Right lobe of liver (tissue), 6 donors: ENCODE measurements around the gene LIF. TPM values are rescaled to one million over a fixed set of nuclear protein-coding genes. Genes with fewer than 3 reads are reported as not detected.
"Not testable (repeated sequence)": the region's sequence is repeated elsewhere in the genome, so short reads cannot be mapped to it uniquely, and the experiment has no call there.

Experiments
- ATAC-seq, 4 donors: fragments of 200-7000 bp; cut with Tn5 transposase; one replicate each; pipeline ENCODE4 v1.9.1; 2020; ENCODE audit warnings: mild to moderate bottlenecking in 4 of 4, moderate library complexity in 4 of 4
- DNase-seq, 3 donors: peaks; one replicate each; pipeline ENCODE4 v3.0.0-alpha.2; 2020
- H3K27ac ChIP-seq, 3 donors: fragments of 200-600 bp; one replicate each; pipeline ENCODE4 v1.8.0; 2022
- H3K27me3 ChIP-seq, 2 donors: fragments of 200-600 bp; one replicate each; pipeline ENCODE4 v1.8.0; 2022
- H3K36me3 ChIP-seq, 4 donors: fragments of 200-600 bp; sonication (generic) in 1 of 4; one replicate each; pipeline versions ENCODE4 v1.5.1 to v1.8.0; 2017 to 2022; ENCODE audit warnings: control low read depth in 1 of 4
- H3K4me1 ChIP-seq, 4 donors: fragments of 200-600 bp; sonication (generic) in 1 of 4; one replicate each; pipeline versions ENCODE4 v1.5.1 to v1.8.0; 2017 to 2022; ENCODE audit warnings: control low read depth in 1 of 4
- H3K4me3 ChIP-seq, 3 donors: fragments of 200-600 bp; one replicate each; pipeline ENCODE4 v1.8.0; 2022
- H3K9me3 ChIP-seq, 4 donors: fragments of 200-600 bp; sonication (generic) in 1 of 4; one replicate each; pipeline versions ENCODE4 v1.5.1 to v1.8.0; 2017 to 2022; ENCODE audit warnings: control low read depth in 1 of 4
- CTCF ChIP-seq, 4 donors: fragments of 200-600 bp in 3 of 4; fragments of 450-650 bp in 1 of 4; IDR thresholded peaks; one replicate each; pipeline versions ENCODE4 v1.5.1 to v1.8.0; 2016 to 2022; ENCODE audit warnings: antibody characterized with exemption in 4 of 4, mild to moderate bottlenecking in 2 of 4
- POLR2A ChIP-seq: fragments of 450-650 bp; IDR thresholded peaks from one replicate; pipeline ENCODE4 v1.6.1; 2017; ENCODE audit warnings: antibody characterized with exemption, mild to moderate bottlenecking
- WGBS: methylation state at CpG from one replicate; pipeline ENCODE4 v1.1.6; 2018; ENCODE audit warnings: low coverage, low lambda C conversion rate; ENCODE audit not compliant: insufficient coverage; ENCODE audit errors: missing lambda C conversion rate; 5-methylcytosine and 5-hydroxymethylcytosine counted together
- intact Hi-C, 2 donors: fragments of 100-400 bp; cut with DNase I; formaldehyde crosslinking; loops; one replicate each; pipeline versions ENCODE4 v1.11.2 to v1.14.1; 2022
- total RNA-seq, 6 experiments: library from RNA; depleted of rRNA in 2 of 6; stranded (reverse); fragments of >200 nt in 2 of 6; fragmentation: NEBNext Ultra II Directional in 3 of 6; extraction: Animal tissue kit (Norgen Biotek cat#: 25700) in 3 of 6; gene quantifications; one replicate each; pipeline versions ENCODE4 v1.1.0 to v1.2.4, GENCODE V29; 2016 to 2023
- donor health status: DM: no; HTN: yes; CAD: no.
- donor health status: DM: no; HTN: no; CAD: no.
- donor health status: DM: no; HTN: no; CAD: no.
- donor health status: DM: no; HTN: yes; CAD: no.
- donor health status: DM: no; HTN: yes; CAD: no.

The LIF gene
- total RNA-seq, 6 experiments from 2014 or later = 0.15 to 2.0 (median 1.6) TPM; not detected in 2

- no peaks in the 10 kb centered on the region for H3K9me3 ChIP-seq
- no peak overlapping the region for H3K4me3 ChIP-seq
- intact Hi-C loops = no loop called here
- H3K27ac ChIP-seq = no peak overlapping the region
- WGBS = 76% methylated on average over 3 of the region's 7 CpGs
- H3K4me1 ChIP-seq = no peaks in the 10 kb centered on the region
- H3K27me3 ChIP-seq = no peaks in the 10 kb centered on the region
- TF ChIP-seq CTCF (IDR thresholded peaks at IDR 0.05) (no peak), POLR2A (no peak)
- no peaks in the 10 kb centered on the region for H3K36me3 ChIP-seq
- DNase-seq (no peak), ATAC-seq (no peak)
These were observed 11.6 kb downstream of the LIF start for GRCh38 chr22:30234786-30235470.

GRCh38 chr22:30234325-30234724 lies 12.2 kb downstream of the LIF start:
- H3K27me3 ChIP-seq, H3K4me1 ChIP-seq, H3K9me3 ChIP-seq, DNase-seq, ATAC-seq, H3K27ac ChIP-seq, H3K36me3 ChIP-seq, H3K4me3 ChIP-seq, intact Hi-C loops: not testable (repeated sequence)
- WGBS = 80% methylated on average over 1 of the region's 3 CpGs

- Histone ChIP-seq H3K36me3 (no peaks in the 10 kb centered on the region), H3K27ac (no peak overlapping the region), H3K27me3 (no peaks in the 10 kb centered on the region), H3K4me3 (no peak overlapping the region), H3K9me3 (no peaks in the 10 kb centered on the region), H3K4me1 (no peaks in the 10 kb centered on the region)
- intact Hi-C loops = no loop called here
- TF ChIP-seq CTCF (IDR thresholded peaks at IDR 0.05) (no peak), POLR2A (no peak)
- DNase-seq = no peak
- no peak for ATAC-seq
- WGBS = 100% methylated on average over 3 of the region's 6 CpGs
These were observed 13.0 kb downstream of the LIF start for GRCh38 chr22:30233582-30233981.

- WGBS = 26% methylated on average over 3 of the region's 17 CpGs
- no peak for TF ChIP-seq CTCF (IDR thresholded peaks at IDR 0.05)
- TF ChIP-seq POLR2A = no peak
- H3K4me1 ChIP-seq = no peaks in the 10 kb centered on the region
- no peaks in the 10 kb centered on the region for H3K9me3 ChIP-seq
- ATAC-seq (no peak), DNase-seq (no peak)
- H3K27me3 ChIP-seq = no peaks in the 10 kb centered on the region
- H3K4me3 ChIP-seq = no peak overlapping the region
- no peaks in the 10 kb centered on the region for H3K36me3 ChIP-seq
- intact Hi-C loops = no loop called here
- H3K27ac ChIP-seq = no peak overlapping the region
These were observed 13.8 kb downstream of the LIF start for GRCh38 chr22:30232716-30233218.

GRCh38 chr22:30230787-30231461 lies 15.6 kb downstream of the LIF start:
- Histone ChIP-seq H3K9me3 (no peaks in the 10 kb centered on the region), H3K4me3 (no peak overlapping the region), H3K4me1 (no peaks in the 10 kb centered on the region), H3K27me3 (no peaks in the 10 kb centered on the region), H3K36me3 (no peaks in the 10 kb centered on the region), H3K27ac (no peak overlapping the region)
- DNase-seq = no peak
- WGBS = 61% methylated on average over 6 of the region's 9 CpGs
- TF ChIP-seq POLR2A (no peak), CTCF (IDR thresholded peaks at IDR 0.05) (no peak)
- intact Hi-C loops = no loop called here
- no peak for ATAC-seq
